Daoy (cell line): ENCODE results near the gene USH2A. TPM values are rescaled to one million over a fixed set of nuclear protein-coding genes. Genes with fewer than 3 reads are reported as not detected.
"Not testable (repeated sequence)": the region's sequence is repeated elsewhere in the genome, so short reads cannot be mapped to it uniquely, and the experiment has no call there.

ENCODE experiments used
- DNase-seq: peaks from one replicate; pipeline ENCODE4 v3.0.0-alpha.2; 2015; ENCODE audit warnings: low read depth
- total RNA-seq: library from RNA; depleted of rRNA; stranded (reverse); fragments of >200 nt; shearing (Covaris generic); gene quantifications from 2 replicates; pipeline ENCODE4 v1.2.3, GENCODE V29; 2014

The USH2A gene
- total RNA-seq, 1 experiment from 2014 or later, result under 0.01 TPM

DNA sequence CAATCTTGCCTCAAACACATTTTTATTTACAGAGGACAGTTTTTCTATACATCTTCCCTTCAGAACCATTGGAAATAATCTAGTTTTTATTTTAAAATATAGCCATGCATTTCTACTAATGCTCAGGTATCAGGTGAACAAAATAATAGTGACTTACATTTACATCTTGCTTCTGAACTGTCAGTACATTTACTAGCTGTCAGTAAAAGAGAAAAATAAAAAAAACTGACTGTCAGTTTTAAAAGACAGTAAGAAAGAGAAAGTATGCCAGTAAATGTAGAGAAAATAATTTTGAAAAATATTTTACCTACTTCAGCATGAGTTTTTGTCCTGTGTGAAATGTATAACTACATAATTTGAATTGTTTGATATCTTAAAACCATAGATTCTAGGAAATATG is 33.5 kb downstream of the USH2A start:
- DNase-seq, result no peak

DNA sequence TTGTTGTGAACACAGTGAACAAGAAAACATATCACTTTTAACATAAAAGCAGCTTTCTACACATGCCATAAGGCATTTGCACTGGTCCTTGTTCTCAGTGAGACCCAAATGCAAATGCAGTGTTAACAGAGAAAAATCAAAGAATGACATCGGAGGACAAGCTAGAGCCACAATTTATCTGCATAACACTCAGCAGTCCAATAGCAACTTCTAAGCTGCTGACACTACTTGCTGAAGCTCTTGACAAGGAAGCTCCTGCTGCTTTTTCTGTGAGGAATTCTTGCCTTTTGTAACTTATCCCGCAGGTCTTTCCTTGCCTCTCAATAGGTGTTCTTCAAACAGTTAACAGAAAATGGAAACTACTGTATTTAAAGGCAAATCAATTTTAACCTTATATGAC is 34.7 kb downstream of the USH2A start:
- no peak for DNase-seq

DNA sequence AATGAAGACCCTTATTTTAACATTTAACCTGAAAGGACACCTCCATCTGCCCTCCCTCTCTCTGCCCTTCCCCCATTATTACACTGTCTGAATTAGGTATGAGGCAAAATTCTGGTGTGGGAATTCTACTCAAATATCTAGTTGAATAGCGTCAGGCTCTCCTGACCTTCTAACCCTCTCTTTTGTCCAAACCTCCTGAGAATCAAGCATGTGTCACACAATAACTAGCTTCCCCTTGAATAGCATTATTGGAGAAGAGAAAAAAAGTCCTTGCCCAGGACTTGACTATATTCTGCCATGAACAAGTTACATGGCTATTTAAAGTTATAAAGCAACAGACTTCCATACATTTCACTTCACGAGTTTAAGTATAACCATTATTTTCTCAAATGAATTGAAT is 35.5 kb downstream of the USH2A start:
- DNase-seq, result no peak

DNA sequence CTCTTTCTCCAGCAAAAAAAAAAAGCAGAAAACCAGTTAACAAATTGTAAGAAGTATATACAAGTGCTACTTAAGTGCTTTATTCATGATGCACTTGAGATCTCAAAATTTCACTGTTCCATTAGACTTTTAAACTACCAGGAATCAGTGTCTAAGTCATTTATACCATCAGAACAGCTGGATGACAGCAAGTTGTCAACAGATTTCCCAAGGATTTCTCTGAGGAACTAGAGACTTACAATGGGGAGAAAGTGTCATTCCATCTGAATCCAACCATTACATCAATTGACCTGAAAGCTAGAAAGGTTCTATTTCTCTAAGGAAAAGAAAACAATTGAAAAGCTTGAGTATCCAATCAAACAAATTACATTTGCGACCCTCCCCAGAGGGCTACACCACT is 43.8 kb downstream of the USH2A start:
- DNase-seq, result no peak

DNA sequence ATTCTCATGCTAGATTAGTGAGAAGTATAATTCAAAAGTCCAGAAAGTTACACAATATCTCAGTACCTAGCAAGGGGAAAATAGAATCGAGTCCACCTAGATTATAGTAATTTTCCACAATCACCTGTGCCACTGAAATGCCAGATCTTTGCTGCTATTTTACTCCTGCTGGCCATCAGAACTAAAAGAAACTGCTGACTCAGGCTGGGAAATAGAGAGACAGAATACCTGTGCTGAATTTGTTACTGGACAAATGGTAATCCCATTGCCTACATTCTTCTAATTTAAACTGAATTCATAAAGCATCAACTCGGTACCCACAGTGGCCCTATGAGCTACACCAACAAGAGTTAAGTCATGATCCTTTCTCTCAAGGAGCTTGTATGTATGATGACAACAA is 55.0 kb downstream of the USH2A start:
- no peak for DNase-seq

DNA sequence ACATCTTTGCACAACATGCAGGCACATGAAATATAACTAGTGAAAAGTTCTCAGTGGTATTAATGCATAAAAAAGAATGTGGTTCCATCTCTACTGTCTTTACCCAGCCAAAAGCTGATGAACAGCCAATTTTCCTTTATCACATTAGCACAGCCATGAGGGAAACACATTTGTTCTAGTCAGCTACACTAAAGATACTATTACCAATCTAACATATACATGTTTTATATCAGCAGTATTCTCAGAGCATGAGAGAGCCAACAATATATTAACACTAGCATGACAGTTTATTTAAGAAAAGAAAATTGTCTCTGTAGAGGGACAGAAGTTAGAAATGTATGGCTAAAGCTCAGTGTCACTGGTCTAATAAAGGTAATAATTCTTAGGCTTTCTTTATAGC is 56.3 kb downstream of the USH2A start:
- no peak for DNase-seq

DNA sequence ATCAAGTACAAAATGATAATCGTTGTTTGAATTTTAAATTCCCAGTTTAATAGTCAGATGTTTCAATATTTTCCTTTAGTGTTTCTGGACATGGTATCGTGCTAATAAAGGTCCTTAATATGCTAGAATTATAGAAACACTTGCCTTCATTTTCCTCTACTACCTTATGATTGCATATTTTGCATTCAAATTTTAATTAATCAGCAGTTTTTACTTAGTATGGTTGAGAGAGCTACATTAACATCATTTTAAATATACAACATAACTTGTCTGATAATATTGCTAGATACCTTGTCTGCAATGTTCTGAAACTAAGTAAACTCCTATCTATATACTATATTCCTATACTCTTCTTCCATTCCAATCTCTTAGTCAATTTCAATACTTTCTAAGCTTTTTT is 66.3 kb downstream of the USH2A start:
- no peak for DNase-seq

DNA sequence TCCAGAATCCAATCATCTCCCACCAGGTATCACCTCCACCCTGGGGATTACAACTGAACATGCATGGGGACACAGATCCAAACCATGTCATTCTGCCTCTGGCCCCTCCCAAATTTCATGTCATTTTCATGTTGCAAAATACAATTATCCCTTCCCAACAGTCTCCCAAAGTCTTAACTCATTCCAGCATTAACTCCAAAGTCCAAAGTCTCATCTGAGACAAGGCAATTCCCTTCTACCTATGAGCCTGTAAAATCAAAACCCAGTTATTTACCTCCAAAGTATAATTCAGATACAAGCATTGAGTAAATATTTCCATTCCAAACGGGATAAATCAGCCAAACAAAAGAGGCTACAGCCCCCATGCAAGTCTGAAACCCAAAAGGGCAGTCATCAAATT is 73.1 kb downstream of the USH2A start:
- DNase-seq, result no peak

DNA sequence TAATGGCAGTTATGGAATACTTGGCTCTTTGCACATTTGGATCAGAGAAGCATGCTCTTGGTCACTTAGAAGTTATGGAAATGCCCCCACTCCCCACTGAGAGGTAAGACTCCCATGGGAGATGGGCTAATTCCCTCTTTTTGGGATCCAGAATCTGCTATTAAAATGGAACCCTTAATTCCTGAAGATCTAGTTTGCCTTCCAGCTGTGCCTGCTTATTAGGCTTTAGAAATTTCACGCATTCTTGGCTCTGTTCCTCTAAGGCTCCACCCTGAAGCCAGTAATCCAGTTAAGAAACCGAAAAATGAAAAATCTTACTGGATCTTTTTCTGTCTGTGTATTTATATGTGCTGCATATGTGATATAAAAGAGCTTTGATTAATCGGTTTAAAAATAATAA is 76.7 kb downstream of the USH2A start:
- no peak for DNase-seq

DNA sequence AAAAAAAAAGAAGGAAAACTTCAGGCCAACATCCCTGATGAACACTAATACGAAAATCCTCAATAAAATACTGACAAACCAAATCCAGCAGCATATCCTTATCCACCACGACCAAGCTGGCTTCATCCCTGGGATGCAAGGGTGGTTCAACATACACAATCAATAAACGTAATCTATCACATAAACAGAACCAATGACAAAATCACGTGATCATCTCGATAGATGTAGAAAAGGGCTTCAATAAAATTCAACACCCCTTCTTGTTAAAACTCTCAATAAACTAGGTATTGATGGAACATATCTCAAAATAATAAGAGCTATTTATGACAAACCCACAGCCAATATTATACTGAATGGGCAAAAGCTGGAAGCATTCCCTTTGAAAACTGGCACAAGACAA is 82.7 kb downstream of the USH2A start:
- DNase-seq, result not testable (repeated sequence)

DNA sequence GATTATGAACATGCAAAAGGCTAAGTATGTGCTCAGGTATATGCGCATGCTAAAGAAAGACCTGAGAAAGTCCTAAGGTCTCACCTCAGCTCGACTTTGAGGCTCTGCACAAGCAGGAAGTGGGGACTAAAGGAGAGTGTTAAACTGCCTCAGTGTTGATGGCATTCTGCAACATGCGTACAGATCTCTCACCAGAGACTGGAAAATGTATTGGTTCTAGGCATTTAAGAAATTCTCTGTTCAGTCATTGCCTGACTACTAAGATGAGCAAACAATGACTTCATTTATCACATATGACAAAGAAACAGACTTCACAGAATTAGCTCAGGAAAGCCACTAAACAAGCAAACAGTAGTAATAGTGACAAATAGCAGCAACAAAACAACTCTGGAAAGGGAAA is 90.8 kb downstream of the USH2A start:
- DNase-seq, result no peak

DNA sequence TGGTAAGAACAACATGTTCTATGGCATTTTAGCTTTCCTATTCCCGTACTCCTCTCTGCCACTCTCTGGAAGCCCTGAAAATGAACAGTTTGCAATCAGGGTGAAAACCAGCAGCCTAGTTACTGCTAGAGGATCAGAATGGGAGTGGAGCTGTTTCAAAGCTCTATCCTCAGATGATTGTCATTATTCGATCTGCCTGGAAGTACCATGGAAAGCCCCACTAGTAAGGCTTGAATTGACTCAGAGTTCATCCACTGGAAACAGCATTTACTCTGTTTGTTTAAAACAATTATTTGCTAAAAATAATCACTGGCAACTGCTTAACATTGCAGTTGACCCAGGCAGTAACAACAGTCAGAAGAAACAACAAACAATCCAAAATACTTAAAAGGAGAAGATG is 91.2 kb downstream of the USH2A start:
- no peak for DNase-seq

DNA sequence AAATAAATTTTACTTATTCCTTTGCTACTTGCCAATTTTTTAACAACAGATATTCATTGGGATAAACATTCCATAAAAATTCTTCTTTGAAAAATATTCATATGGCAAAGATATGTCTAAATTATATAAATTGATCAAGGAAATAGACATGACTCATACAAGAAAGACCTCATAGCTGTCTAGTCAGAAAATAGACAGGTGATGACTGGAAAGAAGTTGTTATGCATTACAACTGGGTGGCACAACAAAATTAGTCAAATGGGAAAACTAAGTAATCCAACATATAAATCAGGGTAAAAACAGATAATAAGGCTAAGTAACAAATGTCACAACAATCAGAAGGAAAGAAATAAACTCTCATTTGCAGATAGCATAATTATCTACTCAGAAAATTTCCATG is 92.0 kb downstream of the USH2A start:
- no peak for DNase-seq

DNA sequence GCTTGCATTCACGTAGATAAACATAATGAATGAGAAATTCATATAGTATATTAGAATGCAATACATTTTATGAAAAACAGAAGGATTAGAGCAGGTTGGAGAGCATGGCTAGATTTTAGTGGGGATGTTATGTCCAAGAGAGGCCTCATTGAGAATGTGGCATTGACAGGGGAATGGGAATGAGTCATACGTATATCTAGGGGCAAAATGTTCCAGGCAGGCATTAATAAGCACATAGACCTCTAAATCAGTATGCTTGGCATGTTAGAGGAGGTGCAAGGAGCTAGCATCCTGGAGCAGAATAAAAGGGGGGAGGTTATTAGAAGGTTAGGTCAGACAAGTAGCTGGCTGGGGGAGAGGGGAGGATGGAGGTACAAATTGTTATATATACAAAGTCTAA is 93.0 kb downstream of the USH2A start:
- DNase-seq, result no peak

DNA sequence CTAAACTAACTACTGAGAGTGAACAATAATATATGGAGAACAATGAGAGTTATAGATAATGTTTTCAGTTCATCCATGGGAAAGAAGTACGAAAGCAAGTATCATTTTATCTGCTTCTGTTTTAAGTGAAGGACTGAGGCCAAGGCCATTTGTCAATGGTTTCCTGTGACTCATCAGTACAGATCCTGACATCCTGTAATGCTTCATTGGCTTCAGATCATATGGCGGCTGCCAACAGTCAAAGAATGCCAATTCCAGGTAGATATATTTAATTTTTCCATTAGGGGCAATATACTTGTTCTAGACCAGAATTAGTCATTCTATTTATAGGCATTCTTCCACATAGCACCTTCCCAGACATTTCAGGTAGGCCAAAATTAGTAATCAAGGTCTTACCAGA is 97.3 kb downstream of the USH2A start:
- peak; percentile 5 for DNase-seq

DNA sequence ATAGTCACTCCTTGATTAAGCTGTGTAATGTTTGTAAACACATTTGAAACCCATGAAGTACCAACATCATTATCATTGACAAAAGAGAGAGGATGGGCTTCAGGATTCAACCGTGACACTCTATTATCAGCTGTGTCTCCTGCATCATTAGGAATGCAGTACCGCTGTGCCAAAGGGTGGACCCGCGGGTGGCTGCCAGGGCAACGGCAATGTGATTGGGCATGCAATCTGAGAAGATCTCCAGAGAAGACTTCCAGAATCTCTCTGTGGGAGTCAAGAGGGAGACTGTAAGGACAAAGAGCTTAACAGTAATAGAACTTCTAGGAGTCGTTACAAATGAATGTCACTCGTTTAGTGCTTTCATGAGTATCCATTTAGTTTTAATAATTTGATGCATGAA is 97.9 kb downstream of the USH2A start:
- DNase-seq, result no peak

DNA sequence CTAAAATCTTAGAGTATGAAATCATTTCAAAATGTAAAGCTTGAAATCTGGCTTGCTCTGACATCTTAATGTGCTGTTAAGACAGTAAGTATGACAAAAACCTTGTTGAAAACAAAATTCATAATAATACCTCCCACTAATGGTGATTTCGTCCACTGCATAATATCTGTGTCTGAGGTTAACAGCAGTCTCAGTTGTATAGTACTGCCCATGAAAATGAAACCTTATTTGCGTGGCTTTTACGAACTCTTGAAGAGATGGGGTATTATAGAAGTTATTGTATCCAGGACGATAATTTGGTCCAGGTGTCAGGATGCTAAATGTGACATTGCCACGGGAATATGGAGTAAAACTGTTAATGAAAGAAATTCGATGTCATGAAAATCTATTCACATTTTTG is 99.9 kb downstream of the USH2A start:
- no peak for DNase-seq

DNA sequence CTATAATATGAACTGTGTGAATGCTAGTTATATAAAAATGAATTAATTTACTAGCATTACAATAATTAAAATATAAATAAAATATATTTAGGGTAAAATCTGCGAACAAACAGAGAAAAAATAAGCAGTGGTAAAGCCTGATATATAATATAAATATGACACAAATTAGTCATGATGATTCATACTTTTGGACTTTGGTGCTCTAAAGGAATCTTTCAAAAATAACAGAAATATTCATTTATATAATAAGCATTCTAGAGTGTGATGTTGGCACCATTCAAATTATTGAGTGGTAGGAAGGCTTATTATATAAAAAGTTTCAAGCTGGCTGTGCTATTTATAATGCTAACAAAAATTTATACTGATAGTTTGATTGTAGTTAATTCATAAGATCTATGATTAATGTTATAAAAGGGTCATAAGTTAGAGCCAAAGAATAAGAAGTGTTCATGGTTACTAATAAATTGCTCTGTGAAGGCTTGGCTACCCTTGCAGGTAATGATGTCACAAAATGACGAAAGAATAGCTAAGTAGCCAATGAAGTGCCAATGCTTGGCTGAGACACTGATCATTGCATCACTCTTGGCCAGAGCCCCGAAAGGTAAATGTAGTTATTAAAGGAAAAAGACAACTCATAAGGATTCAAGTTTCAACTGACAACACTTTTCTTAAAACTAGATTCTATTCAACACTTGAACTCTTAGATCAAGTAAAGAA is 108.7 kb downstream of the USH2A start:
- DNase-seq, result no peak

DNA sequence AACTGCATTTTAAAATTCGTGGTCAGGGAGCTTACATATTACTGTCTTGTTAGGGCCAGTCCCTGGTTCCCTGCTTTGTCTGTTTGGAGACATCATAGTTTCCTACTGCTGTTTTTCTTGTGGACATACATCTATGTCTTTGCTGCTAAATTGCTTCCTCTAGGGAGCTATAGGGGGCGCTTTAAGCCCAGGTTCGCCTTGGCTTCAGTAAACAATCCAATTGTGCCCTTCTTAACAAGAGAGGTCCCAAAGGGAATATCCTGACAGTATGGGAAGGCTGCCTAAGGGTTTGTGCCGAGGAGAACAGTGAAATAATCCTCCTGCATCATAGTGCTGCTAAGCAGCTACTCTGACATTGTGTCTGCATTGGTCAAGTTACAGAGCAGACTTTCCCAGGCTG is 112.5 kb downstream of the USH2A start:
- DNase-seq, result peak; percentile 15

DNA sequence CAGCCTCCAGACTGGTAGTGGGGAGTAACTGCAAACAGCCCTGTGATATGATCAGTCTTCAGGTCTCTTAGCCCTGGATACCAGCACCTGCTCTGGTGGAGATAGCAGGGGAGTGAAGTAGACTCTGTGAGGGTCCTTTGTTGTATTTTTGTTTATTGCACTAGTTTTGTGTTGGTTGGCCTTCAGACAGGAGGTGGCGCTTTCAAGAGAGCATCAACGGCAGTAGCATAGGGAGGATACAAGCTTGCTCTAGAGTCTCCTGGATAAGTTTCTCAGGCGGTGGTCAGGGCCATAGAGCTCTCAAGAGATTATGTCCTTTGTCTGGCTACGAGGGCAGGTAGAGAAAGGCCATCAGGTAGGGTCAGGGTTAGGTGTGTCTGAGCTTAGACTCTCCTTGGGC is 116.4 kb downstream of the USH2A start:
- no peak for DNase-seq

DNA sequence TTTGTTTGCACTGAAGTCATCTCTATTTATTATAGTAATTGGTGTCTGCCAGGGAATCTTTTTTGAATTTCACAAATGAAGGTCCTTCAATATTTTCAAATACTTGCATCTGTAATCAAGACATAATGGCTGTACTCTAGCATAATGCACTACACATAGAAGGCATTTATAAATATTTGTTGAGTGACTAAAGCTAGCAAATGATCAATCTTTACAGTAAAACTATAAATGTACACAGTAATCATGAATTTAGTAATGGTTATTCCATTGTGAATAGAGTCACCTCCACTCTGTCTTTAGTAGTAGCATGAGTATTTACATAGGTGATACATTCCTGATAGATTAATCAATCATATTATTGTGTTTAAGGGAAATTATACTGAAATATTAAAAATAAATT is 119.6 kb downstream of the USH2A start:
- DNase-seq, result no peak

DNA sequence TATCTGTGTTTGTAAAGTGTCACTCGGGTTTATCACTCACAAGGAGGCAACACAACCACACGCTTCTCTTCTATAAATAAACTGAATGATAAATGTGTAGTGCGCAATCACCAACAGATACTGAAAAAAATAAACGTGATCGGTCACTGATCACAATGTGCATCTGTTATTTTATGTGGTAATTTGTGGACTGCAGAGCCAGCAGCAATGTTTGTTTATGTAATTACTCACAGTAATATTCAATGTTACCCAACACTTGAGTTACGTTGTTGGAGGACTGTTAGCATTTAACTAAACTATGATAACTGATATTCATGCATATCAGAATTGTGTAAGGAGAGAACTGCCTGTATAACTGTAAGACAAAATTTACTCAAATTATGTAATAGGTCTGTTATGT is 129.6 kb downstream of the USH2A start:
- no peak for DNase-seq

DNA sequence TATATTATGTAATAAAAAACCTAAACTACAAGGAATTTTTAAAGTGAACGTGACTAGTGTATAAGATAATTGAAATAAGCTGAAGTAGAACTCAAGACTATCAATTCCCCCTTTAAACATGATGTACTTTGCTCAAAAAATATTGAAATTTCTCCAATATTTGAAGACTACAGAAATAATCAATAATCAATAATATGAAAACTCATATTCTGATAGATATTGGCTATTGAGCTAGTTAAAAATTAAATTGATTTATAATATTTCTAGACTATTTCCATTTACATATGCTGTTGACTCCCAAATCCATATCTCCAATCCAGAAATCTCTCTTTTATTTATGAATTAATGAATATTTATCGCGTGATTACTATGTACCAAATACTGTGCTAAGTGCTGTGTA is 133.2 kb downstream of the USH2A start:
- no peak for DNase-seq

DNA sequence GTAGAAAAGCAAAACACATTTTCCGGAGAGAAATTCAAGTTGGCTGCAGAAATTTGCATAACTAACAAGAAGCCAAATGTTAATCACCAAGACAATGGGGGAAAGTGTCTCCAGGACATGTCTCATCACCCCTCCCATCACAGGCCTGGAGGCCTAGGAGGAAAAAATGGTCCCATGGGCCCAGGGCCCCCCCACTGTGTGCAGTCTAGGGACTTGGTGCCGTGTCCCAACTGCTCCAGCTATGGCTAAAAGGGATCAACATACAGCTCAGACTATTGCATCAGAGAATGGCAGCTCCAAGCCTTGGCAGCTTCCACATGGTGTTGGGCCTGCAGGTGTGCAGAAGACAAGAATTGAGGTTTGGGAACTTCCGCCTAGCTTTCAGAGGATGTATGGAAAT is 138.2 kb downstream of the USH2A start:
- no peak for DNase-seq

DNA sequence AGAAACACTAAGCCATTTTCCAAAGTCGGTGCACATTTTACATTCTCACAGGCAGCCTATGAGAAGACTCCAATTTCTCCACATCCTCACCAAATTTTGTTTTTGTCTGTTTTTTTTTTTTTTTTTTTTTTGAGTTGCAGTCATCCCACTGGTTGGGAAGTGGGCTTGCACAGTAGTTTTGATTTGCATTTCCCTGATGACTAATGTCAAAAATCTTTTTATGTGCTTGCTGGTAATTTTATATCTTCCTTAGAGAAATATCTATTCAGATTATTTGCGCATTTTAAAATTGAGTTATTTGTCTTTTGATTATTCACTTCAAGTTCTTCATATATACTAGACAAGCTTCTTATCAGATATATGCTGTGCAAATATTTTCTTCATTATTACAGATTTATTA is 141.5 kb downstream of the USH2A start:
- DNase-seq, result no peak
